Measurements from ENCODE around the gene PXMP4.
A peak's percentile ranks its signal among the peaks of the same experiment; 100 is the strongest.

Gene PXMP4

DNA sequence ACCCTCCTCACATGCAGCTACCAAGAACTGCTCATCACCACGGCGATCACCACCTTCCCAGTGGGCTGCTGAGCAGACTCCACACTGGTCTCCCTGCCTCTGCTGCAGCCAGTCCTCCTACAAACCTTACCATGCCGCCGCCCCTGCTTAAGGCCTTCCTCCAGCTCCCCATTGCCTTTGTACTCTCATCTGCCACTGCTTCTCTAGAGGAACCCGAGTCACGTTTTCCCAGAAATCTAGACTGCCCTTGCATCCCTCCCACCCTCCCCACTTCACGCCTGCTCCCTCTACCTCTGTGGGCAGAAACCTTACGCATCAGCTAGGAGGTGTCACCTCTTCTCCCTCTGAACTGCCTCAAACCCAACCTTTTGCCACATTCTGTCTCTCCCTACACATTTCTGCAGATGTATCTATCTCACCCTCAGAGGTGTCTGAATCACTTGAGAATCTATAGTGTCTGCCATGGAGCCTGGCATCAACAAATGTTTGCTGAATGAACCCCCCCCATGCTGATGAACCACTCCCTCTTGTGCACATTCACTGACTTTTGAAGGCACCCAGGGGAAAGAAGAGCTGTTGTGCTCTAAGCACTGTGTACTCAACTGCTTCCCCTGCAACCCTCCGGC lies 38.3 kb downstream of the PXMP4 start:
- no peak for DNase-seq (ENCODE audit: low read depth)

DNA sequence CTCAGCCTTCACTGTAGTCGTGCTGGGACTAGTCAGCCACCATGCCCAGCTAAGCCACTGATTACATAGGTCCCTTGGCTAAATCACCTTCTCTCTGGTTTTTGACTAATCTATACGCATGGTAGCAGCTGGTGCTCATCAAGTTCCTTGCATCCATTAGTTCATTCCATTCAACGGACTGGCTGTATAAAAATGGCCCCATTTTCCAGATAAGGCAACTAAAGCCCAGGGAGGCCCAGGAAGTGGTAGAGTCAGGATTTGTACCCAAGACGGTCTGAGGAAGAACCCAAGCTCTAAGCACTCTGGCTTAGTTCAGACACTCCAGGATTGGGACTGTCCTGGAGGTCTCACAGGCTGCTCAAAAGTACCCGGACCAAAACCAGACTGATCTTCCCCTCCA lies 38.8 kb downstream of the PXMP4 start:
- DNase-seq (ENCODE audit: low read depth) = no peak

GRCh38 chr20:33680686-33681085 lies 39.4 kb downstream of the PXMP4 start:
- DNase-seq (ENCODE audit: low read depth) = no peak

- DNase-seq (ENCODE audit: low read depth) = no peak
Measured at GRCh38 chr20:33679758-33680485, 40.2 kb downstream of the PXMP4 start.

GRCh38 chr20:33677991-33678702 lies 42.0 kb downstream of the PXMP4 start:
- no peak for DNase-seq (ENCODE audit: low read depth)

GRCh38 chr20:33676652-33677645 lies 43.2 kb downstream of the PXMP4 start:
- no peak for DNase-seq (ENCODE audit: low read depth)

GRCh38 chr20:33676121-33676520 lies 44.0 kb downstream of the PXMP4 start:
- no peak for DNase-seq (ENCODE audit: low read depth)

- DNase-seq (ENCODE audit: low read depth) = no peak
Measured at GRCh38 chr20:33675136-33675959, 44.8 kb downstream of the PXMP4 start.

DNA sequence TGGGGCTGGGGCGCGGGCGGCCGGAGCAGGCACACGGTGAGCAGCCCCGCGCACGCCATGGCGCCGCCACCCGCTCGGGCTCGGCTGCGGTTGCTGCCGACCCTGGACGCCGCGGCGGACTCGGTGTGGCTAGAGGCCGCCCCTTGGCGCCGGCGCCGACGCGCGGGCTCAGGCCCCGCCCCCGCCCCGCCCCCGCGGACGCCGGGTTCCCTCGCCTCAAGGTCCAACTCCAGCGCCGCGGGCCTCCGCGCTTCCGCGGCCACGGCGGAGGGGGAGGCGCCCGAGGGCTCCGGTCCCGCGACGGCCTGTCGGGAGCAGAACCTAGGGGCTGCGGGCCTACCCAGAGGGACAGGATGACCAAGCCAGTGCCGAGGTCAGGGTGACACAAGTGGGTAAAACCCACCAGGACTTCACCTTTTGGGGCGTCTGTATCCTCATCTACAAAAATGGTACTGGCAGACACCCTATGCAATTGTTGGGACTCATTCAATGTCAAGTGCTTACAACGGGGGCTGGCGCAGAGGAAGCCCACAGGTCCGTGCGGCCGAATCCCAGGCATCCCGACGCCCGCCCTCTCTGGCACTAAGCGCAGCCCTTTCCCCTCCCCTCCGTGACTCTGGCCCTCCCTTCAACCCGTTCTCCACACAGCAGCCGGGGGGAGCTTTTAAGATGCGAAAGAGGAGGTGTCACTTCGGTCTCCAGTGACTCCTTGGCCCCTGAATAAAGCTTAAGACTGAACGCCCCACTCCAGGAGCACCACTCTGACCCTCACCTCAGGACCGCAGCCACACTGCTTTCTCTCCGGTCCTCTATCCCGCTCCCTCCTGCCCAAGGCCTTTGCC lies 45.6 kb downstream of the PXMP4 start, which contains the start of gene NECAB3:
TSS of gene NECAB3 (minus strand) at position 135 of the 842 bp plus-strand sequence. CDS start at position 59, 76 bp downstream.
- peak; percentile 40 for DNase-seq (ENCODE audit: low read depth)

- no peak for DNase-seq (ENCODE audit: low read depth)
Measured at GRCh38 chr20:33673410-33674293, 46.5 kb downstream of the PXMP4 start.

- no peak for DNase-seq (ENCODE audit: low read depth)
Measured at GRCh38 chr20:33673114-33673409, 47.0 kb downstream of the PXMP4 start.

- no peak for DNase-seq (ENCODE audit: low read depth)
Measured at GRCh38 chr20:33672426-33673113, 47.5 kb downstream of the PXMP4 start.

DNA sequence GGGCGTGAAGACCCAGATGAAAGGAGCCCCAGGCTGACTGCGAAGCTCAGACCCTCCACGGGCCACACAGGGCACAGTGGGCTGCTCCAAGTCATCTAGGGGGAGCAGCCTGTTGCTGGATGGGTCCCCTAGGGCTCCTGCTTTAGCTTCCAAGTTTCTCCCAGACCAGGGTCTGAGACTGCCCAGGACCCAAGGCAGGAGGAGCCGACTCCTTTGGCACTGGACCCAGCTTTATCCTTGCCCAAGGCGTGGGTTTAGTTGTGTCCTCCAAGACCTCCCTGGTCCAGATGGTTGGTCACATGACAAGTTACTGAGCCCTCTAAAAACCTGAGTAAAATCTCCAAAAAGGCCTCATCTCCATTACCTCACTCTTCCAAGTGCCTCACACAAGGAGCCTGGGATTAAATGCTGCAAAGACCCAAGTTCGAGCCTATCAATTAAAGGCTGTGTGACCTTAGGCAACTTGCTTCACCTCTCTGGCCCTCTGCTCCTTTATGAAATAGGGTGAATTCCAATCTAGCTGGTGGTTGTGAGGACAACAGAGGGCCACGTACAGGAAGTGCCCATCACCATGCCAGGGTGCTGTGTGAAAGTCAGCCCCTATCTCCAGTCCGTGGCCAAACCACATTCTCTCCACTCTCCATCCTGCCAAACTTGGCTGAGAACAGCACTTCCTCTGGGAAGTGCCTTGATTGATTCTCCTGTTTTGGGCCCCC lies 48.4 kb downstream of the PXMP4 start:
- DNase-seq (ENCODE audit: low read depth) = no peak

DNA sequence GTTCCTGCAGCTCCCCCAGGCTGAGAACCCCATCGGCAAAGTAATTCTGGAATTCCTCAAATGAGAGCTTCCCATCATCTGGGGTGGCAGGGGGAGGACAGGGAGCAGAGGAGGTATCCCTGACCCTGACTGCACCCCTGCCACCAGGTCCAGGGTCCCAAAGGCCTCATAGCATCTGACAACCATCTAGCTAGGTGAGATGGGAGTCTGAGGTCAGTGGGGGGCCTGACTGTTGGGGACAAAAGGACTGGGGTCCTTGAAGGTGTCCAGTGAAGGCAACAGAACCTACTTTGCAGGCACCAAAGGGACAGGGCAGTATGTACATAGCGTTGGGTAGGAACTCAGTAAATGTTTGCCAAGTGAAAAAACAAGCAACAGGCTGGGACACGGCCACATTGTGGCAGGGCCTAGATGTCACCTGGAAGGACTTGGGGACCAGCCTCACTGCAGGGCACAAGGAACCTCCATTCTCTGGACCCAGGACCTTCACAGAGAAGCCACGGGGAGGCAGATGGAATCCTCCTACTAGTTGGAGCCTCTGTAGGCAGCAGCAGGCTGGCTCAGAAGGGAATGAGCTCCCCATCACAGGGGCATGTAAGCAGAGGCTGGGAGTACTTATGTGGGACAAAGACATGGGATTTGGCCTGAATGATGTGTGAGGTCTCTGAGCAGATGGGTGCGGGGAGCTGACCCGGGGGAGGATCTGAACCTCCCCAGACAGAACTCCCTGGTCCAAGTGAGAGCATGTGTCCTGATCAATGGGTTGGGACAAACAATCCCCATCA lies 49.2 kb downstream of the PXMP4 start:
- no peak for DNase-seq (ENCODE audit: low read depth)

GRCh38 chr20:33669873-33670640 lies 50.1 kb downstream of the PXMP4 start:
- no peak for DNase-seq (ENCODE audit: low read depth)

DNA sequence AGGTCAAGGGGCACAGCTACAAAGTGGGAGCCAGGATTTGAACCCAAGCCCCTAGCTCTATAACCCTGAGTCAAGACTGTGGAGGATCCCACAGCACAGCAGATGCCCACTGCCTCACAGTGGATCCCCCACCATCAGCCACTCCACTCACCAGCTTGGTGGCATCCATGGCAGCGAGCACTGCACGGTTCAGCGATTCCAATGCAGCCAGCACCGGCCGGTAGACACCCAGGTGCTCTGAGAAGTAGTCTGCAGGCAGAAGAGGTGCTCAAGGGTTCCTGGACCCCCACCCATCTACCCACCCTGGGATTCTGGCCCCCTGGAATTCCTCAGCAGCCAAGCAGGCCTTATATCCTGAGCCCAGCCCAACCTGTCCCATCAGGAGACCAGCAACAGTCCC lies 50.9 kb downstream of the PXMP4 start:
- DNase-seq (ENCODE audit: low read depth) = no peak

All from T follicular helper cell (primary cell).